ENCODE measurements around the gene CRELD2. TPM values are rescaled to one million over a fixed set of nuclear protein-coding genes. Genes with fewer than 3 reads are reported as not detected.

CRELD2 gene
- total and polyA plus RNA-seq, 3 donors from 2014 or later, result 57.9 to 64.2 (median 58.3) TPM

GRCh38 chr22:49962751-49963646 is 44.6 kb downstream of the CRELD2 start:
- Histone ChIP-seq H3K4me1 (peaks cover 52% of the 10 kb centered on the region), H3K9me3 (no peaks in the 10 kb centered on the region), H3K36me3 (ENCODE audit: low read depth, missing control alignments) (no peaks in the 10 kb centered on the region), H3K4me3 (peak overlapping the region; percentile 78 to 89), H3K27ac (peak overlapping the region; percentile 86 to 95), H3K27me3 (no peaks in the 10 kb centered on the region)
- DNase-seq, result no peak
- TF ChIP-seq POLR2A (IDR thresholded peaks at IDR 0.05) (no peak), CTCF (IDR thresholded peaks at IDR 0.05) (no peak)
- 54 to 67% methylated on average over 32 to 62 of the region's 63 CpGs for WGBS, 2 donors
- intact Hi-C loops (cut with DNase I; ENCODE audit: low total_unique reads), result no loop called here

- Histone ChIP-seq H3K4me3 (no peak overlapping the region), H3K36me3 (ENCODE audit: low read depth, missing control alignments) (no peaks in the 10 kb centered on the region), H3K4me1 (peaks cover 54% of the 10 kb centered on the region), H3K27ac (peak overlapping the region; percentile 86 to 95), H3K27me3 (no peaks in the 10 kb centered on the region), H3K9me3 (no peaks in the 10 kb centered on the region)
- DNase-seq, result no peak
- 60 to 64% methylated on average over 6 of the region's 6 CpGs for WGBS, 2 donors
- TF ChIP-seq CTCF (IDR thresholded peaks at IDR 0.05), result no peak
- no peak for TF ChIP-seq POLR2A (IDR thresholded peaks at IDR 0.05)
- intact Hi-C loops (cut with DNase I; ENCODE audit: low total_unique reads), result no loop called here
Observed at GRCh38 chr22:49963647-49964026, 45.2 kb downstream of the CRELD2 start.

GRCh38 chr22:49964136-49965090 is 46.0 kb downstream of the CRELD2 start:
- Histone ChIP-seq H3K27ac (peak overlapping the region; percentile 34 to 95), H3K9me3 (no peaks in the 10 kb centered on the region), H3K4me3 (no peak overlapping the region), H3K4me1 (peaks cover 54% of the 10 kb centered on the region), H3K36me3 (ENCODE audit: low read depth, missing control alignments) (no peaks in the 10 kb centered on the region), H3K27me3 (no peaks in the 10 kb centered on the region)
- no peak for DNase-seq
- no peak for TF ChIP-seq POLR2A (IDR thresholded peaks at IDR 0.05)
- TF ChIP-seq CTCF (IDR thresholded peaks at IDR 0.05), result no peak
- WGBS, 2 donors, result 78 to 89% methylated on average over 19 of the region's 19 CpGs
- intact Hi-C loops (cut with DNase I; ENCODE audit: low total_unique reads), result no loop called here

GRCh38 chr22:49965091-49966040 is 46.9 kb downstream of the CRELD2 start:
- no peak for DNase-seq
- Histone ChIP-seq H3K36me3 (ENCODE audit: low read depth, missing control alignments) (no peaks in the 10 kb centered on the region), H3K27me3 (no peaks in the 10 kb centered on the region), H3K4me1 (peaks cover 58% of the 10 kb centered on the region), H3K4me3 (no peak overlapping the region), H3K9me3 (no peaks in the 10 kb centered on the region), H3K27ac (peak overlapping the region; percentile 34 to 95)
- TF ChIP-seq CTCF (IDR thresholded peaks at IDR 0.05), result no peak
- TF ChIP-seq POLR2A (IDR thresholded peaks at IDR 0.05), result no peak
- WGBS, 2 donors, result 75 to 90% methylated on average over 9 to 22 of the region's 22 CpGs
- intact Hi-C loops (cut with DNase I; ENCODE audit: low total_unique reads), result no loop called here
